Loucy (cell line): ENCODE data around the gene ZNF236.

Experiments used
- CTCF ChIP-seq: fragments of 200-600 bp; sonication (generic); conservative IDR thresholded peaks from 2 replicates; pipeline ENCODE4 v1.5.1; 2014; ENCODE audit warnings: mild to moderate bottlenecking, antibody characterized with exemption, low read length
- EZH2phosphoT487 ChIP-seq: fragments of 200-600 bp; IDR thresholded peaks from 2 replicates; pipeline ENCODE4 v1.6.1; 2018; ENCODE audit warnings: antibody characterized with exemption, mild to moderate bottlenecking, moderate library complexity, borderline replicate concordance

GRCh38 chr18:76785872-76786271 is 36.5 kb upstream of the ZNF236 start:
- TF ChIP-seq CTCF: no peak
- no peak for TF ChIP-seq EZH2phosphoT487
